Frontal cortex (tissue), 4 donors: ENCODE data around the gene ABCF2. TPM values are rescaled to one million over a fixed set of nuclear protein-coding genes. Genes with fewer than 3 reads are reported as not detected.

Source experiments
- DNase-seq, 2 donors: peaks; one replicate each; pipeline ENCODE4 v3.0.0; 2012; ENCODE audit warnings: low spot score in 2 of 2
- FAIRE-seq: peaks from 2 replicates; lab custom pipeline; 2012; peaks lifted over from hg19 to GRCh38; lab: Jason Lieb, UNC
- total RNA-seq: library from RNA; depleted of rRNA; stranded (reverse); fragments of >200 nt; gene quantifications from one replicate; pipeline ENCODE4 v1.2.3, GENCODE V29; 2014
- donor health status: control.
- donor health status: control.
- donor health status: control.

Gene ABCF2
- total RNA-seq, 1 donor from 2014 or later: 38.3 TPM

- FAIRE-seq: no peak
- DNase-seq: no peak
Observed at GRCh38 chr7:151243408-151244195, 16.6 kb upstream of the ABCF2 start.

- no peak for FAIRE-seq
- no peak for DNase-seq
Observed at GRCh38 chr7:151243045-151243349, 16.0 kb upstream of the ABCF2 start.

- no peak for DNase-seq
- no peak for FAIRE-seq
Observed at GRCh38 chr7:151242159-151243044, 15.4 kb upstream of the ABCF2 start.

GRCh38 chr7:151241755-151242096 lies 14.7 kb upstream of the ABCF2 start:
- FAIRE-seq: no peak
- no peak for DNase-seq

- no peak for FAIRE-seq
- no peak for DNase-seq
Observed at GRCh38 chr7:151240942-151241754, 14.1 kb upstream of the ABCF2 start.

GRCh38 chr7:151240536-151240935 lies 13.5 kb upstream of the ABCF2 start:
- DNase-seq: no peak
- no peak for FAIRE-seq

- DNase-seq (no peak), FAIRE-seq (no peak)
Observed at GRCh38 chr7:151239837-151240459, 12.9 kb upstream of the ABCF2 start.

GRCh38 chr7:151238924-151239836 lies 12.2 kb upstream of the ABCF2 start:
- no peak for FAIRE-seq

GRCh38 chr7:151238190-151238810 lies 11.3 kb upstream of the ABCF2 start:
- DNase-seq: no peak
- no peak for FAIRE-seq

More at GRCh38 chr7:151238924-151239836, 12.2 kb upstream of the ABCF2 start:
- no peak for DNase-seq

- no peak for FAIRE-seq
- DNase-seq: no peak
Observed at GRCh38 chr7:151237244-151238189, 10.5 kb upstream of the ABCF2 start.

- no peak for DNase-seq
Observed at GRCh38 chr7:151236406-151236805, 9.4 kb upstream of the ABCF2 start.

GRCh38 chr7:151235091-151235787 lies 8.2 kb upstream of the ABCF2 start:
- no peak for DNase-seq

More at GRCh38 chr7:151236406-151236805, 9.4 kb upstream of the ABCF2 start:
- no peak for FAIRE-seq

GRCh38 chr7:151233804-151234203 lies 6.8 kb upstream of the ABCF2 start:
- DNase-seq: no peak
- no peak for FAIRE-seq

More at GRCh38 chr7:151235091-151235787, 8.2 kb upstream of the ABCF2 start:
- no peak for FAIRE-seq

GRCh38 chr7:151232917-151233701 lies 6.1 kb upstream of the ABCF2 start:
- DNase-seq (peak in 1 of 2 donors; percentile 80), FAIRE-seq (no peak)

GRCh38 chr7:151232091-151232916 lies 5.3 kb upstream of the ABCF2 start, which contains the start of gene CHPF2:
Gene CHPF2, plus strand, starts transcription at chr7:151232483. Its CDS starts 1,529 bp downstream, at chr7:151234012.
- FAIRE-seq: no peak

More at GRCh38 chr7:151232091-151232916, 5.3 kb upstream of the ABCF2 start, which contains the start of gene CHPF2:
- peak; percentile 95 to 97 for DNase-seq
